OCI-LY7 (cell line): ENCODE measurements around the gene ENG. TPM values are rescaled to one million over a fixed set of nuclear protein-coding genes. Genes with fewer than 3 reads are reported as not detected.

Source experiments
- BruUV-seq: library from RNA; stranded (reverse); fragments of 400-500 nt; replicated peaks from 2 replicates; lab custom pipeline; 2021; lab: Mats Ljungman, UMichigan
- CTCF ChIA-PET: fragments of 300-600 bp; sonication (Branson Sonifier 250); formaldehyde crosslinking; loops from one replicate; lab custom pipeline; 2022; ENCODE audit warnings: antibody characterized with exemption; ENCODE audit not compliant: unreplicated experiment; lab: Charles Lee
- POLR2A ChIA-PET: fragments of 300-600 bp; sonication (Branson Sonifier 250); formaldehyde crosslinking; loops from one replicate; lab custom pipeline; 2022; ENCODE audit warnings: antibody characterized with exemption; lab: Charles Lee
- DNase-seq: peaks from one replicate; pipeline ENCODE4 v3.0.0-alpha.2; 2015; ENCODE audit warnings: low spot score
- H2AFZ ChIP-seq: fragments of 200-600 bp; sonication (generic), shearing (Covaris generic); 2 replicates; pipeline ENCODE4 v1.6.1; 2014; ENCODE audit warnings: mild to moderate bottlenecking, antibody characterized with exemption, low read length, moderate library complexity
- H3K27ac ChIP-seq: fragments of 200-600 bp; sonication (generic); 2 replicates; pipeline ENCODE4 v1.5.1; 2014; ENCODE audit warnings: mixed run types, low read depth, mild to moderate bottlenecking, moderate library complexity, low read length, inconsistent platforms; ENCODE audit not compliant: poor library complexity, severe bottlenecking
- H3K36me3 ChIP-seq: fragments of 200-600 bp; sonication (generic); 2 replicates; pipeline ENCODE4 v1.6.1; 2014; ENCODE audit warnings: mild to moderate bottlenecking, antibody characterized with exemption, low read length, moderate library complexity, mixed read lengths; ENCODE audit not compliant: insufficient read depth
- H3K4me1 ChIP-seq: fragments of 200-600 bp; sonication (generic); 2 replicates; pipeline ENCODE4 v1.5.1; 2014; ENCODE audit warnings: mild to moderate bottlenecking, low read length; ENCODE audit not compliant: insufficient read depth, poor library complexity, severe bottlenecking
- H3K4me2 ChIP-seq: fragments of 200-600 bp; sonication (generic); 2 replicates; pipeline ENCODE4 v1.6.1; 2014; ENCODE audit warnings: mild to moderate bottlenecking, low read length
- H3K4me3 ChIP-seq: fragments of 200-600 bp; sonication (generic); 2 replicates; pipeline ENCODE4 v1.5.1; 2014; ENCODE audit warnings: mild to moderate bottlenecking, low read depth, low read length; ENCODE audit not compliant: poor library complexity, severe bottlenecking
- H3K79me2 ChIP-seq: fragments of 200-600 bp; sonication (generic); 2 replicates; pipeline ENCODE4 v1.6.1; 2016; ENCODE audit warnings: low read depth, mild to moderate bottlenecking, low read length, moderate library complexity, mixed read lengths; ENCODE audit not compliant: insufficient read depth
- H3K9me2 ChIP-seq: fragments of 200-600 bp; sonication (generic); 2 replicates; pipeline ENCODE4 v1.6.1; 2016; ENCODE audit warnings: mild to moderate bottlenecking, low read length, mixed read lengths; ENCODE audit not compliant: insufficient read depth
- H3K9me3 ChIP-seq: fragments of 200-600 bp; sonication (generic); 2 replicates; pipeline ENCODE4 v1.6.1; 2014; ENCODE audit warnings: mild to moderate bottlenecking, mixed run types, low read length, mixed read lengths
- H4K20me1 ChIP-seq: fragments of 200-600 bp; sonication (generic); 2 replicates; pipeline ENCODE4 v1.6.1; 2014; ENCODE audit warnings: mild to moderate bottlenecking, antibody characterized with exemption, low read length, moderate library complexity, mixed read lengths; ENCODE audit not compliant: insufficient read depth
- EZH2phosphoT487 ChIP-seq: fragments of 200-600 bp; sonication (generic); IDR thresholded peaks from 2 replicates; pipeline ENCODE4 v1.6.1; 2018; ENCODE audit warnings: low read depth, borderline replicate concordance, mild to moderate bottlenecking, mixed run types, antibody characterized with exemption, low read length, moderate library complexity, mixed read lengths
- intact Hi-C: fragments of 100-400 bp; cut with micrococcal nuclease; formaldehyde crosslinking; loops from one replicate; pipeline ENCODE4 v1.10.0; 2022; ENCODE audit not compliant: unreplicated experiment
- total RNA-seq, 2 experiments: library from RNA; depleted of rRNA in 1 of 2; stranded (reverse); fragments of >200 nt in 1 of 2; shearing (Covaris generic) in 1 of 2; gene quantifications; 2 replicates each; pipeline ENCODE4 v1.2.3, GENCODE V29; 2014 to 2022
- TF ChIP-seq, protein P1 (sequence below): fragments of 200-600 bp; sonication (generic); conservative IDR thresholded peaks from 2 replicates; pipeline ENCODE4 v1.5.1; 2014; ENCODE audit warnings: mild to moderate bottlenecking, antibody characterized with exemption, low read length, moderate library complexity, mixed read lengths

Gene ENG
- total RNA-seq, 2 experiments from 2014 or later, result not detected

DNA sequence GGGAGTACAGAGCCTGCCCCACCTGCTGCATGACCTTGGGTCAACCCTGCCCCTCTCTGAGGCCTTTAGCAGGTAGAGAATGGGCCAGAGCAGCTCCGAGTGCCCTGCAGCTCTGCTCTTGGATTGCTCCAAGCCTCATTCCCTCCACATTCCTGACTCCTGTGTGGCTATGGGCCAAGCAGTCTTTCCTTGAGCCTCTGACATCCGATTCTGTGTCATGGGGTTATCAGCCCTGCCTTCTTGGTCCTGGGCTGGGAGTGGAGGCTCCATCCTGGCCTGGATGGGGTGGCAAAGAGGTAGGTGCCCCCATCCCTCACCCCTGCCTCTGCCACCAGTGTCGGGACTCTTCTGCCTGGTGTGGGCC, 38.1 kb downstream of the ENG start:
- intact Hi-C loops, result no loop called here

DNA sequence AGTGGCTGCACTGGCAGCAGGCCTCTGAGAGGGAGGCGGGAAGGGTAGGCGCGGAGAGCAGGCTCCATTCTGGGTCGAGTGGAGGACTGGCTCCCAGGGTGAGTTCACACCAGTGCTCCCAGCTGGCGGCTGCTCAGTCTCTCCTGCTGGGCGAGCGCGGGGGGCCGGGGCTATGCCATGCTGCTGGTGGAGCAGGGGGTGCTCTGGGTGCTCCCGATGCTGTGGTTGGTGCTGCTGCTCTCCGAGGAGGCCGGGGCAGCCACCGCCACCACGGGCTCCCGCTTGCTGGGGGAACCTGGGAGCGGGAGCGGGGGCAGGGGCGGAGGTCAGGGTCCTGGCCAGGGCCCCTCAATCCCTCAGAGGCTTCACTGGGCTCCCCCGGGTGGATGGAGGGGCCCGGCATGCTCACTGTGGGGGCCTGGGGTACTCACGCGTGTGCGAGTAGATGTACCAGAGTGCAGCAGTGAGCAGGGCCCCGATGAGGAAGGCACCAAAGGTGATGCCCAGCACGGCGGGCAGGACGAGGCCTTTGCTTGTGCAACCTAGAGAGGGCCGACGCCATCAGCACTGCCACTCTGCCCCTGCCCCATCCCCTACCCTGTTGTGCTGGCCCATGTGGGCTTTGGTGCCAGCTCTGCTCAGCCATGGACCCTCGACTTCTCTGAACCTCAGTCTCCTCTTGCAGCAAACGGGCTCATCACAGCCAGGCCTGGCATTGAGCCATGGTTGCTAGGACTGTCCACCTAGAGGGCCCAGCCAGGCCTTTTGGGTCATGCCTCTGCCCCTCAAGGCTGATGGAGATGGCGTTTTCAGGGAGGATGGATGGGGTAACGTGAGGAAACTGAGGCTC, 38.7 kb downstream of the ENG start:
- intact Hi-C loops, result no loop called here
- ChIA-PET POLR2A (no interaction called here), CTCF (no interaction called here)
- H2AFZ ChIP-seq, result no peak overlapping the region
- H3K4me2 ChIP-seq, result no peak overlapping the region
- BruUV-seq, result no TSS peak
- H3K27ac ChIP-seq, result no peak overlapping the region
- TF ChIP-seq, protein P1, sequence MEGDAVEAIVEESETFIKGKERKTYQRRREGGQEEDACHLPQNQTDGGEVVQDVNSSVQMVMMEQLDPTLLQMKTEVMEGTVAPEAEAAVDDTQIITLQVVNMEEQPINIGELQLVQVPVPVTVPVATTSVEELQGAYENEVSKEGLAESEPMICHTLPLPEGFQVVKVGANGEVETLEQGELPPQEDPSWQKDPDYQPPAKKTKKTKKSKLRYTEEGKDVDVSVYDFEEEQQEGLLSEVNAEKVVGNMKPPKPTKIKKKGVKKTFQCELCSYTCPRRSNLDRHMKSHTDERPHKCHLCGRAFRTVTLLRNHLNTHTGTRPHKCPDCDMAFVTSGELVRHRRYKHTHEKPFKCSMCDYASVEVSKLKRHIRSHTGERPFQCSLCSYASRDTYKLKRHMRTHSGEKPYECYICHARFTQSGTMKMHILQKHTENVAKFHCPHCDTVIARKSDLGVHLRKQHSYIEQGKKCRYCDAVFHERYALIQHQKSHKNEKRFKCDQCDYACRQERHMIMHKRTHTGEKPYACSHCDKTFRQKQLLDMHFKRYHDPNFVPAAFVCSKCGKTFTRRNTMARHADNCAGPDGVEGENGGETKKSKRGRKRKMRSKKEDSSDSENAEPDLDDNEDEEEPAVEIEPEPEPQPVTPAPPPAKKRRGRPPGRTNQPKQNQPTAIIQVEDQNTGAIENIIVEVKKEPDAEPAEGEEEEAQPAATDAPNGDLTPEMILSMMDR, result no peak
- TF ChIP-seq EZH2phosphoT487, result no peak
- H3K36me3 ChIP-seq, result peaks cover 64% of the 10 kb centered on the region
- no peaks in the 10 kb centered on the region for H3K79me2 ChIP-seq
- DNase-seq, result no peak
- no peaks in the 10 kb centered on the region for H3K9me2 ChIP-seq
- H3K4me1 ChIP-seq, result no peaks in the 10 kb centered on the region
- H3K4me3 ChIP-seq, result no peak overlapping the region
- H4K20me1 ChIP-seq, result no peaks in the 10 kb centered on the region
- H3K9me3 ChIP-seq, result no peaks in the 10 kb centered on the region

More for the DNA sequence above, 38.1 kb downstream of the ENG start:
- DNase-seq, result no peak
- no peak overlapping the region for H3K4me2 ChIP-seq
- POLR2A ChIA-PET, result no interaction called here
- no peaks in the 10 kb centered on the region for H3K9me3 ChIP-seq
- peaks cover 61% of the 10 kb centered on the region for H3K36me3 ChIP-seq
- CTCF ChIA-PET, result no interaction called here
- TF ChIP-seq, protein P1, result no peak
- TF ChIP-seq EZH2phosphoT487, result no peak
- no peaks in the 10 kb centered on the region for H4K20me1 ChIP-seq
- H3K4me3 ChIP-seq, result no peak overlapping the region
- no peak overlapping the region for H3K27ac ChIP-seq
- H3K9me2 ChIP-seq, result no peaks in the 10 kb centered on the region
- no peaks in the 10 kb centered on the region for H3K79me2 ChIP-seq
- H2AFZ ChIP-seq, result no peak overlapping the region
- BruUV-seq, result no TSS peak
- no peaks in the 10 kb centered on the region for H3K4me1 ChIP-seq
